Mononuclear cell (primary cell): ENCODE data around the gene ORC6. TPM values are rescaled to one million over a fixed set of nuclear protein-coding genes. Genes with fewer than 3 reads are reported as not detected.
"Not testable (repeated sequence)": the region's sequence is repeated elsewhere in the genome, so short reads cannot be mapped to it uniquely, and the experiment has no call there.

Experiments used
- H3K27me3 ChIP-seq: 2 replicates; pipeline ENCODE4 v1.6.0; 2011; ENCODE audit warnings: low read length, control low read depth; ENCODE audit not compliant: insufficient read depth
- H3K4me1 ChIP-seq: 2 replicates; pipeline ENCODE4 v1.5.1; 2011; ENCODE audit warnings: mild to moderate bottlenecking, low read length, control low read depth; ENCODE audit not compliant: insufficient read depth
- H3K4me3 ChIP-seq: 2 replicates; pipeline ENCODE4 v1.5.1; 2011; ENCODE audit warnings: mild to moderate bottlenecking, low read length, moderate library complexity
- H3K9me3 ChIP-seq: 2 replicates; pipeline ENCODE4 v1.5.1; 2011; ENCODE audit warnings: low read depth, mild to moderate bottlenecking, control low read depth, low read length
- total RNA-seq: library from RNA; depleted of rRNA; stranded (reverse); fragments of >200 nt; gene quantifications from one replicate; pipeline ENCODE4 v1.2.3, GENCODE V29; 2012

The ORC6 gene
- 2.4 TPM for total RNA-seq

GRCh38 chr16:46689365-46690280 is at the start of gene ORC6:
Gene ORC6 (plus strand): TSS chr16:46689659. CDS start chr16:46689706, 47 bp downstream.
- H3K4me1 ChIP-seq, result peaks cover 35% of the 10 kb centered on the region
- H3K4me3 ChIP-seq, result peak within 1 kb of the TSS; percentile 90
- no peaks in the 10 kb centered on the region for H3K9me3 ChIP-seq
- H3K27me3 ChIP-seq, result no peaks in the 10 kb centered on the region

GRCh38 chr16:46648656-46649055 is 40.8 kb upstream of the ORC6 start:
- H3K4me3 ChIP-seq, result no peak overlapping the region
- H3K27me3 ChIP-seq, result no peaks in the 10 kb centered on the region
- H3K4me1 ChIP-seq, result no peaks in the 10 kb centered on the region
- H3K9me3 ChIP-seq, result no peaks in the 10 kb centered on the region

GRCh38 chr16:46649588-46650253 is 39.7 kb upstream of the ORC6 start:
- Histone ChIP-seq H3K4me1 (no peaks in the 10 kb centered on the region), H3K27me3 (no peaks in the 10 kb centered on the region), H3K4me3 (no peak overlapping the region), H3K9me3 (no peaks in the 10 kb centered on the region)

GRCh38 chr16:46650254-46650623 is 39.2 kb upstream of the ORC6 start:
- Histone ChIP-seq H3K4me1 (no peaks in the 10 kb centered on the region), H3K4me3 (no peak overlapping the region), H3K9me3 (no peaks in the 10 kb centered on the region), H3K27me3 (no peaks in the 10 kb centered on the region)

GRCh38 chr16:46651305-46651704 is 38.2 kb upstream of the ORC6 start:
- Histone ChIP-seq H3K27me3 (no peaks in the 10 kb centered on the region), H3K9me3 (no peaks in the 10 kb centered on the region)

GRCh38 chr16:46658925-46659324 is 30.5 kb upstream of the ORC6 start:
- no peaks in the 10 kb centered on the region for H3K9me3 ChIP-seq
- H3K4me3 ChIP-seq, result no peak overlapping the region
- no peaks in the 10 kb centered on the region for H3K27me3 ChIP-seq
- peaks cover 22% of the 10 kb centered on the region for H3K4me1 ChIP-seq

More at GRCh38 chr16:46651305-46651704, 38.2 kb upstream of the ORC6 start:
- Histone ChIP-seq H3K4me3 (no peak overlapping the region), H3K4me1 (no peaks in the 10 kb centered on the region)

GRCh38 chr16:46662123-46662522 is 27.3 kb upstream of the ORC6 start:
- Histone ChIP-seq H3K9me3 (no peaks in the 10 kb centered on the region), H3K4me3 (no peak overlapping the region), H3K27me3 (no peaks in the 10 kb centered on the region), H3K4me1 (peaks cover 22% of the 10 kb centered on the region)

GRCh38 chr16:46673320-46674013 is 16.0 kb upstream of the ORC6 start:
- Histone ChIP-seq H3K4me1 (no peaks in the 10 kb centered on the region), H3K4me3 (no peak overlapping the region), H3K27me3 (no peaks in the 10 kb centered on the region), H3K9me3 (no peaks in the 10 kb centered on the region)

GRCh38 chr16:46677943-46678342 is 11.5 kb upstream of the ORC6 start:
- H3K9me3 ChIP-seq, H3K4me3 ChIP-seq, H3K27me3 ChIP-seq, H3K4me1 ChIP-seq: not testable (repeated sequence)

GRCh38 chr16:46681867-46682266 is 7.6 kb upstream of the ORC6 start:
- H3K9me3 ChIP-seq, H3K4me3 ChIP-seq, H3K27me3 ChIP-seq: not testable (repeated sequence)
- H3K4me1 ChIP-seq, result peaks cover 10% of the 10 kb centered on the region

- H3K4me3 ChIP-seq, result no peak overlapping the region
- no peaks in the 10 kb centered on the region for H3K27me3 ChIP-seq
- H3K4me1 ChIP-seq, result peaks cover 41% of the 10 kb centered on the region
- no peaks in the 10 kb centered on the region for H3K9me3 ChIP-seq
Observed at GRCh38 chr16:46686815-46687473, 2.5 kb upstream of the ORC6 start.

GRCh38 chr16:46687486-46687885 is 2.0 kb upstream of the ORC6 start:
- H3K27me3 ChIP-seq, result no peaks in the 10 kb centered on the region
- H3K4me1 ChIP-seq, result peaks cover 41% of the 10 kb centered on the region

GRCh38 chr16:46688101-46688653 is 1.3 kb upstream of the ORC6 start:
- H3K4me1 ChIP-seq, result peaks cover 41% of the 10 kb centered on the region

More at GRCh38 chr16:46687486-46687885, 2.0 kb upstream of the ORC6 start:
- Histone ChIP-seq H3K4me3 (peak overlapping the region; percentile 90), H3K9me3 (no peaks in the 10 kb centered on the region)

GRCh38 chr16:46688654-46689364 is 650 bp upstream of the ORC6 start, which contains the start of gene VPS35:
Gene VPS35 (minus strand): TSS chr16:46689178. CDS start chr16:46689133, 45 bp downstream.
- peaks cover 39% of the 10 kb centered on the region for H3K4me1 ChIP-seq
- peak within 1 kb of the TSS; percentile 90 for H3K4me3 ChIP-seq
- H3K27me3 ChIP-seq, result no peaks in the 10 kb centered on the region
- no peaks in the 10 kb centered on the region for H3K9me3 ChIP-seq

More at GRCh38 chr16:46688101-46688653, 1.3 kb upstream of the ORC6 start:
- Histone ChIP-seq H3K27me3 (no peaks in the 10 kb centered on the region), H3K4me3 (peak overlapping the region; percentile 90), H3K9me3 (no peaks in the 10 kb centered on the region)
